ENCODE data around the gene SH3GL3. TPM values are rescaled to one million over a fixed set of nuclear protein-coding genes. Genes with fewer than 3 reads are reported as not detected.

Gene SH3GL3
- total and polyA plus RNA-seq, 12 donors: 0.24 to 1.7 (median 1.2) TPM; not detected in 6

DNA sequence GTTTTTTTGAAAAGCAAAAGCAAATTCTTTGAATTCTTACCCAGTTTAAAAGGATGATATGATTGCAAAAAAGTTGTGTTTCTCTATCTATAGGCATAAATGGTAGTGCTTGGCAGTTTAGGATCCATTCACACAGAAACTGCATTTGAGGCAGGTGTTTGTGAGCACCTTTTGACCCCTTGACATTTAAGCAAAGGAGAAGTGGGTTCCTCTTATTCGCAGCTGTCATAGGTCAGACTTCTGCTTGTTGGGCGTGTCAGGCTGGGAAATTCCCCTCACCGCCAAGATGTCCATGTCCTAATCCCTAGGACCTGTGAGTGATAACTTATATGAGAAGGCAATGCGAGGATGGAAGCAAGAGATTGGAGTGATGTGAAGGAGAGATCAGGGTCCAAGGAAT lies 67.4 kb downstream of the SH3GL3 start:
- no peak for DNase-seq
- Histone ChIP-seq H3K36me3 (replicated peaks in 1 of 2) (no peaks in the 10 kb centered on the region), H3K4me1 (replicated peaks in 1 of 2) (no peaks in the 10 kb centered on the region), H3K27me3 (no peaks in the 10 kb centered on the region), H3K9me3 (replicated peaks in 1 of 3) (no peaks in the 10 kb centered on the region), H3K27ac (no peak overlapping the region), H3K4me3 (no peak overlapping the region)
- TF ChIP-seq POLR2A (IDR thresholded peaks at IDR 0.05): no peak
- TF ChIP-seq, protein P1, sequence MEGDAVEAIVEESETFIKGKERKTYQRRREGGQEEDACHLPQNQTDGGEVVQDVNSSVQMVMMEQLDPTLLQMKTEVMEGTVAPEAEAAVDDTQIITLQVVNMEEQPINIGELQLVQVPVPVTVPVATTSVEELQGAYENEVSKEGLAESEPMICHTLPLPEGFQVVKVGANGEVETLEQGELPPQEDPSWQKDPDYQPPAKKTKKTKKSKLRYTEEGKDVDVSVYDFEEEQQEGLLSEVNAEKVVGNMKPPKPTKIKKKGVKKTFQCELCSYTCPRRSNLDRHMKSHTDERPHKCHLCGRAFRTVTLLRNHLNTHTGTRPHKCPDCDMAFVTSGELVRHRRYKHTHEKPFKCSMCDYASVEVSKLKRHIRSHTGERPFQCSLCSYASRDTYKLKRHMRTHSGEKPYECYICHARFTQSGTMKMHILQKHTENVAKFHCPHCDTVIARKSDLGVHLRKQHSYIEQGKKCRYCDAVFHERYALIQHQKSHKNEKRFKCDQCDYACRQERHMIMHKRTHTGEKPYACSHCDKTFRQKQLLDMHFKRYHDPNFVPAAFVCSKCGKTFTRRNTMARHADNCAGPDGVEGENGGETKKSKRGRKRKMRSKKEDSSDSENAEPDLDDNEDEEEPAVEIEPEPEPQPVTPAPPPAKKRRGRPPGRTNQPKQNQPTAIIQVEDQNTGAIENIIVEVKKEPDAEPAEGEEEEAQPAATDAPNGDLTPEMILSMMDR (IDR thresholded peaks at IDR 0.05): no peak
- WGBS, 4 donors: 70 to 85% (median 77%) methylated on average over 4 of the region's 4 CpGs
- intact Hi-C loops (cut with DNase I): no loop called here

DNA sequence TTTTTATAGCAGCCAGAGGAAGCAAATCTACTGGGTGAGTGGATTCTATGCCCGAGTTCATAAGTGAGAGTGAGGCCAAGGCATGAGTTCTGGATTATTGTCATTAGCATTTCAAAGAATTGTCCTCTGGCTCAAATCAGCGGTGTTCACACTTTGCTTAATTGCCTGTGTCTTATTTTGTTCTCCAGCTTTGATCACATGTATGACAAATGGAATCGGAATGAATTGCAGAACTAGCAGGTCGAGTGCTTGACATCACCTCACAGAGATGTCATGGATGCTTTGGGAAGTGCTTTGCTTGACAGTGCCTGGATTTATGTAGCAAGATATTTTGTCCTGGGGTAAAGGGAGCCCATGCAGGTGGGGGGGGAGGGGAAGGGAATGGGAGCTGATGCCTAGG lies 68.0 kb downstream of the SH3GL3 start:
- WGBS, 4 donors: 50 to 71% (median 66%) methylated on average over 4 of the region's 4 CpGs
- H3K27ac ChIP-seq: no peak overlapping the region
- intact Hi-C loops (cut with DNase I): no loop called here
- H3K4me1 ChIP-seq (replicated peaks in 1 of 2): no peaks in the 10 kb centered on the region
- H3K27me3 ChIP-seq: peaks cover 3% of the 10 kb centered on the region
- H3K36me3 ChIP-seq (replicated peaks in 1 of 2): no peaks in the 10 kb centered on the region
- no peaks in the 10 kb centered on the region for H3K9me3 ChIP-seq (replicated peaks in 1 of 3)
- TF ChIP-seq, protein P1 (IDR thresholded peaks at IDR 0.05): no peak
- TF ChIP-seq POLR2A (IDR thresholded peaks at IDR 0.05): no peak
- no peak for DNase-seq
- H3K4me3 ChIP-seq: no peak overlapping the region

DNA sequence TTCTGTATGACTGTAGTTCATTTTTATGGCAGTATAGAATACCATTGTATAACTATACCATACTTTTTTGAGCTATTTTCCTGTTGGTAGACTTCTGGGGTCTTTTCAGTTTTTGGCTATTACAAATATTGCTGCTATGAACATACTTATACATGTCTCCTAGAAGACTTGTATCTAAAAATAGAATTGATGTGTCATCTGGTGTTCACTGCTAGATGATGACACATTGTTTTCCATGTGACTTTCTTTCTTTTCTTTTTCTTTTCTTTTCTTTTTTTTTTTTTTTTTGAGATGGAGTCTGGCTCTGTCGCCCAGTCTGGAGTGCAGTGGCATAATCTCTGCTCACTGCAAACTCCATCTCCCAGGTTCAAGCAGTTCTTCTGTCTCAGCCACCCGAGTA lies 69.8 kb downstream of the SH3GL3 start:
- H3K4me1 ChIP-seq (replicated peaks in 1 of 2): no peaks in the 10 kb centered on the region
- TF ChIP-seq, protein P1 (IDR thresholded peaks at IDR 0.05): no peak
- no peak for TF ChIP-seq POLR2A (IDR thresholded peaks at IDR 0.05)
- 70 to 83% (median 75%) methylated on average over 2 of the region's 2 CpGs for WGBS, 4 donors

DNA sequence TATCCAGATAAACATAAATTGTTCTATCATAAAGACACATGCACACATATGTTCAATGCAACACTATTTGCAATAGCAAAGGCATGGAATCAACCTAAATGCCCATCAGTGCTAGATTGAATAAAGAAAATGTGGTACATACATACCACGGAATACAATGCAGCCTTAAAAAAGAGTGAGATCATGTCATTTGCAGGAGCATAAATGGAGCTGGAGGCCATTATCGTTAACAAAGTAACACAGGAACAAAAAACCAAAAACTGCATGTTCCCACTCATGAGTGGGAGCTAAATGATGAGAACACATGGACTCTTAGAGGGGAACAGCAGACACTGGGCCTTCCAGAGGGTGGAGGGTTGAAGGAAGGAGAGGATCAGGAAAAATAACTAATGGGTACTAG lies 79.2 kb downstream of the SH3GL3 start:
- Histone ChIP-seq H3K36me3 (replicated peaks in 1 of 2) (no peaks in the 10 kb centered on the region), H3K4me1 (replicated peaks in 1 of 2) (no peaks in the 10 kb centered on the region), H3K9me3 (replicated peaks in 1 of 3) (no peaks in the 10 kb centered on the region), H3K4me3 (no peak overlapping the region), H3K27ac (no peak overlapping the region), H3K27me3 (no peaks in the 10 kb centered on the region)
- no peak for TF ChIP-seq POLR2A (IDR thresholded peaks at IDR 0.05)
- TF ChIP-seq, protein P1 (IDR thresholded peaks at IDR 0.05): no peak
- WGBS, 4 donors: 63 to 73% (median 68%) methylated on average over 2 of the region's 2 CpGs
- no peak for DNase-seq
- intact Hi-C loops (cut with DNase I): no loop called here

More for the DNA sequence above, 69.8 kb downstream of the SH3GL3 start:
- DNase-seq: no peak
- Histone ChIP-seq H3K4me3 (no peak overlapping the region), H3K9me3 (replicated peaks in 1 of 3) (no peaks in the 10 kb centered on the region), H3K27me3 (peaks cover 3% of the 10 kb centered on the region), H3K27ac (no peak overlapping the region), H3K36me3 (replicated peaks in 1 of 2) (no peaks in the 10 kb centered on the region)
- intact Hi-C loops (cut with DNase I): no loop called here

All from adrenal gland (tissue), 12 donors.